Measurements from ENCODE around the gene HAVCR1. TPM values are rescaled to one million over a fixed set of nuclear protein-coding genes. Genes with fewer than 3 reads are reported as not detected.

Gene HAVCR1
- total and polyA plus RNA-seq, 2 experiments from 2014 or later, result not detected

GRCh38 chr5:157086751-157087359, 27.9 kb upstream of the HAVCR1 start:
- no peak overlapping the region for H3K27ac ChIP-seq (ENCODE audit: low read depth)
- no peaks in the 10 kb centered on the region for H3K36me3 Mint-ChIP-seq (ENCODE audit: low read depth)
- H3K9me3 Mint-ChIP-seq, result no peaks in the 10 kb centered on the region
- no peaks in the 10 kb centered on the region for H3K4me1 Mint-ChIP-seq
- TF ChIP-seq EZH2phosphoT487 (IDR thresholded peaks at IDR 0.05; ENCODE audit: unreplicated experiment) (no peak), REST (IDR thresholded peaks at IDR 0.05; ENCODE audit: unreplicated experiment) (no peak), NANOG (IDR thresholded peaks at IDR 0.05; ENCODE audit: borderline replicate concordance) (no peak), STAT1 (IDR thresholded peaks at IDR 0.05; ENCODE audit: unreplicated experiment) (no peak), JUNB (IDR thresholded peaks at IDR 0.05; ENCODE audit: unreplicated experiment) (no peak), ZNF114 (CRISPR knock-in tag; IDR thresholded peaks at IDR 0.05) (no peak)
- no peaks in the 10 kb centered on the region for H3K9me2 ChIP-seq (ENCODE audit: insufficient read depth)
- DNase-seq (ENCODE audit: low spot score) (no peak), ATAC-seq (no peak)
- H2AFZ ChIP-seq, result no peak overlapping the region
- no peaks in the 10 kb centered on the region for H3K27me3 ChIP-seq (ENCODE audit: insufficient read depth)
- H3K4me2 ChIP-seq, result no peak overlapping the region
- H4K20me1 ChIP-seq (replicated peaks; ENCODE audit: insufficient read depth), result no peaks in the 10 kb centered on the region
- H3K79me2 ChIP-seq (replicated peaks; ENCODE audit: insufficient read depth), result no peaks in the 10 kb centered on the region
- no peaks in the 10 kb centered on the region for H3K4me1 ChIP-seq (ENCODE audit: insufficient read depth)
- no peaks in the 10 kb centered on the region for H3K27me3 Mint-ChIP-seq (ENCODE audit: insufficient read depth, low read depth, poor library complexity)
- no peak overlapping the region for H3K4me3 Mint-ChIP-seq
- H3F3A ChIP-seq (replicated peaks; ENCODE audit: low read depth), result no peaks in the 10 kb centered on the region
- no peak overlapping the region for H3K27ac Mint-ChIP-seq
- H3K4me3 ChIP-seq, result no peak overlapping the region
- no peaks in the 10 kb centered on the region for H3K36me3 ChIP-seq (ENCODE audit: insufficient read depth)

GRCh38 chr5:157085930-157086329, 27.0 kb upstream of the HAVCR1 start:
- Histone ChIP-seq H2AFZ (peak overlapping the region; percentile 38; the same call in 1 of the 2 replicates), H3K9me2 (ENCODE audit: insufficient read depth) (no peaks in the 10 kb centered on the region), H3K27ac (ENCODE audit: low read depth) (no peak overlapping the region), H3K36me3 (ENCODE audit: insufficient read depth) (no peaks in the 10 kb centered on the region), H3K79me2 (replicated peaks; ENCODE audit: insufficient read depth) (no peaks in the 10 kb centered on the region), H3K4me3 (no peak overlapping the region), H3F3A (replicated peaks; ENCODE audit: low read depth) (no peaks in the 10 kb centered on the region), H4K20me1 (replicated peaks; ENCODE audit: insufficient read depth) (no peaks in the 10 kb centered on the region), H3K4me2 (no peak overlapping the region), H3K4me1 (ENCODE audit: insufficient read depth) (no peaks in the 10 kb centered on the region), H3K27me3 (ENCODE audit: insufficient read depth) (no peaks in the 10 kb centered on the region)
- H3K4me1 Mint-ChIP-seq, result no peaks in the 10 kb centered on the region
- no peak for ATAC-seq
- no peak overlapping the region for H3K4me3 Mint-ChIP-seq
- DNase-seq (ENCODE audit: low spot score), result no peak
- TF ChIP-seq ETS1 (IDR thresholded peaks at IDR 0.05), result no peak
- no peak for TF ChIP-seq EZH2phosphoT487 (IDR thresholded peaks at IDR 0.05; ENCODE audit: unreplicated experiment)
- TF ChIP-seq JUNB (IDR thresholded peaks at IDR 0.05; ENCODE audit: unreplicated experiment), result no peak
- TF ChIP-seq NANOG (IDR thresholded peaks at IDR 0.05; ENCODE audit: borderline replicate concordance), result no peak
- TF ChIP-seq STAT1 (IDR thresholded peaks at IDR 0.05; ENCODE audit: unreplicated experiment), result no peak
- no peak for TF ChIP-seq EZH2 (IDR thresholded peaks at IDR 0.05; ENCODE audit: low read depth, unreplicated experiment)
- TF ChIP-seq POLR2AphosphoS5 (IDR thresholded peaks at IDR 0.05; ENCODE audit: low read depth), result no peak
- no peak overlapping the region for H3K27ac Mint-ChIP-seq
- no peaks in the 10 kb centered on the region for H3K36me3 Mint-ChIP-seq (ENCODE audit: low read depth)
- no peaks in the 10 kb centered on the region for H3K9me3 Mint-ChIP-seq
- no peaks in the 10 kb centered on the region for H3K27me3 Mint-ChIP-seq (ENCODE audit: insufficient read depth, low read depth, poor library complexity)
